Muscle layer of colon (tissue), 2 donors: Measurements from ENCODE around the gene VPREB1.
"Not testable (repeated sequence)": the region's sequence is repeated elsewhere in the genome, so short reads cannot be mapped to it uniquely, and the experiment has no call there.

Experiments used
- H3K27ac ChIP-seq: one replicate; pipeline ENCODE4 v1.7.0; 2013; ENCODE audit warnings: low read depth, mild to moderate bottlenecking, low read length, moderate library complexity
- H3K27me3 ChIP-seq, 2 donors: one replicate each; pipeline ENCODE4 v1.7.0; 2013; ENCODE audit warnings: low read length in 2 of 2, mild to moderate bottlenecking in 2 of 2; ENCODE audit not compliant: insufficient read depth in 2 of 2, control insufficient read depth in 1 of 2
- H3K36me3 ChIP-seq: one replicate; pipeline ENCODE4 v1.7.0; 2013; ENCODE audit warnings: mild to moderate bottlenecking, low read length; ENCODE audit not compliant: insufficient read depth
- H3K4me1 ChIP-seq: one replicate; pipeline ENCODE4 v1.7.0; 2013; ENCODE audit warnings: mild to moderate bottlenecking, low read length; ENCODE audit not compliant: insufficient read depth
- H3K4me3 ChIP-seq, 2 donors: one replicate each; pipeline ENCODE4 v1.7.0; 2013; ENCODE audit warnings: low read length in 2 of 2, low read depth in 1 of 2, mild to moderate bottlenecking in 1 of 2, moderate library complexity in 1 of 2
- H3K9ac ChIP-seq: one replicate; pipeline ENCODE4 v1.7.0; 2013; ENCODE audit warnings: low read length
- H3K9me3 ChIP-seq: one replicate; pipeline ENCODE4 v1.7.0; 2013; ENCODE audit warnings: mild to moderate bottlenecking, low read length
- donor health status: abdominal sarcoma.
- donor health status: Adenocarcinoma of cecum.

Gene VPREB1

DNA sequence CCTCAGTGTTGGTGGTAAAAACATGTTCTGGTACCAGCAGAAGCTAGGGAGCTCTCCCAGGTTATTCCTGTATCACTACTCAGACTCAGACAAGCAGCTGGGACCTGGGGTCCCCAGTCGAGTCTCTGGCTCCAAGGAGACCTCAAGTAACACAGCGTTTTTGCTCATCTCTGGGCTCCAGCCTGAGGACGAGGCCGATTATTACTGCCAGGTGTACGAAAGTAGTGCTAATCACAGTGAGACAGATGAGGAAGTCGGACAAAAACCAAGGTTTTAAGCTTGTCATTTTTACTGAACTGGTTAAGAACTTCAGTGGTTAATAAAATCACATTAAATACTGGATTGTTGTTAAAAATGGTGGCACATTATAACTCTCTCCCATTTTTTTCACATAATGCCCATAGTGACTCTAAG, 42.6 kb upstream of the VPREB1 start:
- Histone ChIP-seq H3K27me3 (peaks cover 0 to 6% of the 10 kb centered on the region in 2 donors), H3K36me3 (no peaks in the 10 kb centered on the region), H3K4me3 (no peak overlapping the region), H3K9ac (no peak overlapping the region), H3K4me1 (no peaks in the 10 kb centered on the region), H3K9me3 (no peaks in the 10 kb centered on the region), H3K27ac (no peak overlapping the region)

DNA sequence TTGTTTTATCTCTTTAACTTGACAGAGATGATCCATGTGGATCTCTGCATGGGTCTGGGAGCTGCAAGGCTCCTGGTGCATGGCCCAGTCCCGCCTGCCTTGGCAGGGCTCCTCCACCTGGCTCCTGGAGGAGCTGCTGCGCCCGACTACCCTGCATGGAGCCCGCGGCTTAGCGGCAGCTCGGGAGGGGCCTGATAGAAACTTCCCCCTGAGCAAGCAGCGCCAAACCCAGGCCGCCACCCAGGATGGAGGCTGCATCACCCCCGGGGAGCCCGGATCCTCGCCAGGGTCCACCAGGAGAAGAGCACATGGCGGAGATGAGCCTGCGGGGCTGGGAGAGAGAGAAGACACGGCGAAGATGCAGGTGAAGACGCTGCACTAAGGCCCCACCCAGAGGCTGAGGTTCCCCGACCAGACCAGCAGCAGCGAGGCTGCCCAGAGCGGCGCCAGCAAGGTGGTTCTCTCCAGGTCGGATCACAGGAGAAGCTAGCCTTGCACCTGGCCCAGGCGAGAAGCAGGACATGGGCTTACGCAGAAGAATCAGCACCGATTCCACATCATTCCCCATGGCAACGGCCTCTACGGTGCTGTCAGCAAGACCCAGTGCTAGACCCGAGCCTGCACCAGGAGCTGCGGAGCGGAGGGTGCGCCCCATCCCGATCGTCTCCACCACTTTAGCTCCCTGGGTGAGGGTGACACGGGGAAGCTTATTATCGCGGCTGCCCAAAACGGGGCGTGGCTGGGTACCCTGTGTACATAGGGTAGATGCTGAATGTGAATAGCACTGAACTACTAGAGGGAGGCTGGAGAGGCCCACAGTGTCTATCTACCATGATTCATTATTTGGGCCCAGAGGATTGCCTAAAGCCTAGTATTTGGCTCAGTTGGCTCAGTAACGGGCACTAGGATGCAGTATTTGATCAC, 41.3 kb upstream of the VPREB1 start:
- H3K27ac ChIP-seq = no peak overlapping the region
- no peaks in the 10 kb centered on the region for H3K4me1 ChIP-seq
- no peaks in the 10 kb centered on the region for H3K36me3 ChIP-seq
- peaks cover 0 to 6% of the 10 kb centered on the region in 2 donors for H3K27me3 ChIP-seq
- no peaks in the 10 kb centered on the region for H3K9me3 ChIP-seq
- no peak overlapping the region for H3K4me3 ChIP-seq
- H3K9ac ChIP-seq = no peak overlapping the region

DNA sequence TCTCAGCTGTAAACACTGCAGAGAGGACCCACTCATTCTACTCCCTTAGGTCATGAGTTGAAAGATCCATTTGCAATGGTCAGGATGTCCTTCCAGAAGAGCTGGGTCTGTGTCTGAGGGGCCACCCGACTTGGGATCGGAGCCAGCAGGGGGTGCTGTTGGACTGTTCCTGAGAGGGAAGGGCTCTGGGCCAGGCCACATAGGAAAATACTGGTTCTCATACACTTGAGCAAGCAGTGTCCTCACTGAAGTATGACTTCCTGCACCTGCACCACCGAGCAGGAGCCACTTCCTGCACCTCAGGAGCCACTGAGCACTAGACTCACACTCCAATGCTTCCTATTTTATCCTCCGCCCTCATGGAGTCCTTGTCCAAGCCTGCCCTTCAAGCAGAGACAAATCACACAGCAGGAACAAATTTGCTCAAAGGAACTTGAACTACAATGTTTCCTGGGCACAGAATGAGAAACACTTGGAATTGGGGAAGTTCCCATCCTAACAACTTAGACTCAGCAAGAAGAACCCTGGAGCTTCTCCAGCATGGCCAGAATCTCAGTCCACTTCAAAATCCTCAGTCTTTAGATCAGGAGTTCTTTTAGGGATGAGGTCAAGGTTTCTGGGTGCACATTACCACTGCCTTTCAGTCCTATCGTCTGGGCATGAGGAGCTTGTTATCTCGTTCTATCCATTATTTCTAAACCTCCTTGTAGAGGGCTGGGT, 36.6 kb upstream of the VPREB1 start:
- Histone ChIP-seq H3K27ac (no peak overlapping the region), H3K4me1 (no peaks in the 10 kb centered on the region), H3K4me3 (no peak overlapping the region), H3K36me3 (no peaks in the 10 kb centered on the region), H3K27me3 (peaks cover 0 to 4% of the 10 kb centered on the region in 2 donors), H3K9me3 (no peaks in the 10 kb centered on the region), H3K9ac (no peak overlapping the region)

DNA sequence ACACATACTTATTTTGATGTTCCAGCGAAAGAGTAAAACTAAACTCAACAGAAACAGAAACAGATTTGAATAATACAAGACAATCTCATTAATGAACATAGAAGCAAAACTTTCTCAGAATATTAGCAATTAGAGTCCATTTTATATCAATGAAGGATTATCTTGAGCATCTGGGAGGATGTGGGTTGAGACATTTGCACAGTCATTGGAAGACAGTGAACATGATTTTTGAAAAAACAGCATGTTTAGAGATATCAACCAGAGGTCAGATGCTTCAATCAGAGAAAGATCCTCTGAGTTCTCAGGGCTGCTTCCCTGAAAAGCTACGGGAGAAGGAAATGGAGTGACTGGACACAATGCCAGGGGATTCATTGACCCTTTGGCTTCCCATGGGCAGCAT, 35.9 kb upstream of the VPREB1 start:
- Histone ChIP-seq H3K27ac (no peak overlapping the region), H3K4me3 (no peak overlapping the region), H3K9me3 (no peaks in the 10 kb centered on the region), H3K36me3 (no peaks in the 10 kb centered on the region), H3K4me1 (no peaks in the 10 kb centered on the region), H3K27me3 (peaks cover 0 to 4% of the 10 kb centered on the region in 2 donors), H3K9ac (no peak overlapping the region)

DNA sequence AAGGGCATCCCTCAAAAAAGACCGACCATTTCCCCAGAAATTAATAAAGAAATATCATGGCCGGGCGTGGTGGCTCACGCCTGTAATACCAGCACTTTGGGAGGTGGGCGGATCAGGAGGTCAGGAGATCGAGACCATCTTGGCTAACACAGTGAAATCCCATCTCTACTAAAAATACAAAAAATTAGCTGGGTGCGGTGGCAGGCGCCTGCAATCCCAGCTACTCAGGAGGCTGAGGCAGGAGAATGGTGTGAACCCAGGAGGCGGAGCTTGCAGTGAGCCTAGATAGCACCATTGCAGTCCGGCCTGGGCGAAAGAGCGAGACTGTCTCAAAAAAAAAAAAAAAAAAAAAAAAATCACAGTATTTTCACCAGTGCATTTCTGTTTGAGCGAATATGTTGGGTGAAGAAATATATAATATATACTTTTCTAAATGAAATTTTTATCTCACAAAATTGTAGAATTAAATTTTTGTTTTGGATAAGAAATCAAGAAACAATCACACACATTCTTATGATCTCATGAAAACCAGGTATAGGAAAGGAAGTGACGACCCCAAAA, 35.4 kb upstream of the VPREB1 start:
- H3K4me3 ChIP-seq, H3K4me1 ChIP-seq, H3K9ac ChIP-seq, H3K27me3 ChIP-seq, H3K9me3 ChIP-seq, H3K36me3 ChIP-seq, H3K27ac ChIP-seq: not testable (repeated sequence)

DNA sequence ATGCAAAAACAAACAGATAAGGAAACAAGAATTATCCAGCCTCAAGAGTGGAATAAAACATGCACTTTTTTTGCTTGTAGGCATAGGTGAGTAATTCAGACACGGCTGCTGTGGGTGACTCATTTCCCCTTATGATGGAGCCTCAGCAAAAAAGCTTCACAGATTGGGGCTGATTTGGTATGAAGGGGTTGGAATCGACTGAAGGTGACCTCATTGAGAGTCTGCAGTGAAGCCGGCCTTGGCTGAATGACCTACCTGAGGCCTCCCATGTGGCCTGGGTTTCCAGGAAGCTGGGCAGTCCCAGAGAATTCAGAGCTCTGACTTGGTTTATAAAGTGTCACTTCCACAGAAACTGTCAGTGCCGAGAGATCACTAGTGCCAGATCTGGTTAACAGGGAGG, 34.2 kb upstream of the VPREB1 start:
- H3K9me3 ChIP-seq = no peaks in the 10 kb centered on the region
- H3K36me3 ChIP-seq = no peaks in the 10 kb centered on the region
- H3K9ac ChIP-seq = no peak overlapping the region
- peaks cover 0 to 4% of the 10 kb centered on the region in 2 donors for H3K27me3 ChIP-seq
- H3K4me1 ChIP-seq = no peaks in the 10 kb centered on the region
- H3K4me3 ChIP-seq = no peak overlapping the region
- no peak overlapping the region for H3K27ac ChIP-seq

DNA sequence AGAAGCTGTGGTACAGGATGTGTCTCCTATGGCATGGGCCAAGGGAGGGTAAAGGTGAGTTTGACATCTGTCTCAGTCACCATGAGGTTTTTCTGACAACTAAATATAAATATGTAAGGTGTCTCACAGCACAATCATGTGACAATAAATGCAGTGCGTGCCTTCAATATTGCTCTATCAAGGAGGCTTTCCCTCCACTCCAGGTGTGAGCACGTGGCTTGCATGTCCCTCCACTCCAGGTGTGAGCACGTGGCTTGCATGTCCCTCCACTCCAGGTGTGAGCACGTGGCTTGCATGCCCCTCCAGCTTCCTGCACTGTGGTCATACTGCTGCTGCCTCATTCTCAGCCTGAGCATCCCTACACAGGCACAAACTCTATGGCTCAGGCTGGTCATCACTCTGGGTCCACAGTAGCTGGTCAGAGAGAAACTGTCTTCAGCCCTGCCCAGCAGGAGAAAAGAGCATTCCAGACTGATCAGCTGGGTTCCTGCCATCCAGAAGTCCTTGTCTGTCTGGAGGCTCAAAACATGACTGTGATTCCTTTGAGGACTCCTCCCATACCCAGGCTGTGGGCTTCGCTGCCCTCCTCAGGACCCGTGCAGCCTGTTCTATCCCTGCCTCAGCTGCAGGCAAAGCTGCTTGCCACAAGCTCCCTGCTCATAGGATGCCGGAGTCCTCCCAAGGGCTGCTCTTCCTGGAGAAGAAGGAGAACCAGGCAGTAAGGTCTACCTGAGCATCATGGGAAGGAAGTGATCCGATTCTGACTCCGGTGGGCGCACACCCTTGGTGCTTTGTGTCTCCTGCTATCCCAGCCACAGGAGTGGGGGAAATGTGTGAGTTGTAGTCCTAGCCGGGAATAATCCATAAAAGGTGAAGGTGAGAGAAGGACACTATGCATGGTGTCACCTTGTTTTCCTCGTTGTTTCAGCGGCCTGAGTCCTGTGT, 33.4 kb upstream of the VPREB1 start:
- no peak overlapping the region for H3K4me3 ChIP-seq
- no peaks in the 10 kb centered on the region for H3K36me3 ChIP-seq
- H3K27me3 ChIP-seq = peaks cover 0 to 4% of the 10 kb centered on the region in 2 donors
- H3K9ac ChIP-seq = no peak overlapping the region
- H3K4me1 ChIP-seq = no peaks in the 10 kb centered on the region
- H3K27ac ChIP-seq = no peak overlapping the region
- no peaks in the 10 kb centered on the region for H3K9me3 ChIP-seq

DNA sequence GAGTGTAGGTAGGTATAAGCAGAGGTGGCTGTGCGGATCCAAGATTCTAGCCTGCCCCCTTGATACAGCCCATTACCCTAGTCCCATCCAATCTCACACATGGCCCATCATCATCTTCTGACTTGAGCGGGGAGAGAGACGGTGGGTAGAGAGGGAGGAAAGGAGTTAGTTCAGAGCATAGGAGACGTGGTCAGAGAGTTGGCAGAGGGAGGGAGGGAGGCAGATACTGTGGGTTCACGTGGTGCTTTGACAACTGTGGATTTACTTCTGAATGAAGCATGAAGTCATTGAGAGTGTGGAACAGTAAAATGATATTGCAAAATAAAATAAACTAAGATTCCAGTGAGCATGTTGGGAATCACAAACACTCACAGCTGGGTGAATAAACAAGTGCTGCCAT, 31.4 kb upstream of the VPREB1 start:
- Histone ChIP-seq H3K27me3 (peaks cover 0 to 4% of the 10 kb centered on the region in 2 donors), H3K4me3 (no peak overlapping the region), H3K4me1 (no peaks in the 10 kb centered on the region), H3K9ac (no peak overlapping the region), H3K9me3 (no peaks in the 10 kb centered on the region), H3K36me3 (no peaks in the 10 kb centered on the region), H3K27ac (no peak overlapping the region)

DNA sequence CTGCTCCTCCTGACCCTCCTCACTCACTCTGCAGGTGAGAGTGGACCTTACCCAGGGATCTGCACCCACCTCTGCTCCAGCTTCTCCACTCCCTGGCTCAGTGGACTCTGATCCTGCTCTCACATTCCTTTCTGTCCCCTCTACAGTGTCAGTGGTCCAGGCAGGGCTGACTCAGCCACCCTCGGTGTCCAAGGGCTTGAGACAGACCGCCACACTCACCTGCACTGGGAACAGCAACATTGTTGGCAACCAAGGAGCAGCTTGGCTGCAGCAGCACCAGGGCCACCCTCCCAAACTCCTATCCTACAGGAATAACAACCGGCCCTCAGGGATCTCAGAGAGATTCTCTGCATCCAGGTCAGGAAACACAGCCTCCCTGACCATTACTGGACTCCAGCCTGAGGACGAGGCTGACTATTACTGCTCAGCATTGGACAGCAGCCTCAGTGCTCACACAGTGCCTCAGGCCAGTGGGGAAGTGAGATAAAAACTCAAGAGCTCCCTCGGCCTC, 29.7 kb upstream of the VPREB1 start:
- H3K4me1 ChIP-seq = no peaks in the 10 kb centered on the region
- H3K4me3 ChIP-seq = no peak overlapping the region
- H3K36me3 ChIP-seq = no peaks in the 10 kb centered on the region
- no peaks in the 10 kb centered on the region for H3K9me3 ChIP-seq
- H3K27me3 ChIP-seq = peaks cover 0 to 4% of the 10 kb centered on the region in 2 donors
- H3K9ac ChIP-seq = no peak overlapping the region
- H3K27ac ChIP-seq = no peak overlapping the region

DNA sequence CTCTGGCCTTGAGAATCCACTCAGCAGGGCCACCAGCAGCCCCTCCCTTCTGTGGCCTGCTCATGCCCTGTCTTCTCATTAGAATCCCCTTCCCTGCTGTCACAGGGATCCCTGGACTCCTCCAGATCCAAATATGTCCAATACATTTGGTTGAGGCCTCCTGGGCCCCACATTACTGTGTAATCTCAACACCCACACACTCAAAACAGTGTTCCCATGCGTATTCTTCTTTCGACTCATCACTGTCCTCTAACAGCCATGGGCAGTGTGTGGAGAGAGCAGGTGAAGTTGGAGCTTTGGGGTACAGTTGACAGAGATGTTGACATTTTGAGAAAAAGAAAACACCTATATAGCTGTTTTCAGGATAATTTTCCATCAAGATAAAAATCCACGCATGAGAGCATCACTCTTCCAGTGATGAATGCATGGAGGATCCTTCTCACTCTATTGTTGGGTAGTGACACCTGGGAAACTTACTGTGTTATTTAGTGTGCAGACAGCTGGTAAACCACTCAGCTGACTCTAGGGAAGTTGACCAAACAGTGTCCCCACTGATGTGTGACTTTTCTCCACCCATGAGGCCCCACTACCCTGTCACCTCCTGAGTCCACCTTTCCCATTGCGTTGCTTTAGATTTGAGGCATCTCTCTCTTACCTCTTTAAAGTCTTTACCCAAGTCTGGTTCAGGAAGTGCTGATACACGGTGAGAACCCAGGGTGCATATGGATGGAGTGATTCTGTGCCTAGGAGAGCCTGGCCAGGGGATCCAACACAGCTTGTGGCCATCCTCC, 28.7 kb upstream of the VPREB1 start:
- Histone ChIP-seq H3K27ac (no peak overlapping the region), H3K4me1 (no peaks in the 10 kb centered on the region), H3K4me3 (no peak overlapping the region), H3K36me3 (no peaks in the 10 kb centered on the region), H3K9me3 (no peaks in the 10 kb centered on the region), H3K27me3 (peaks cover 0 to 4% of the 10 kb centered on the region in 2 donors), H3K9ac (no peak overlapping the region)
